Osteocyte (in vitro differentiated cells): ENCODE data around the gene CCDC102A. TPM values are rescaled to one million over a fixed set of nuclear protein-coding genes. Genes with fewer than 3 reads are reported as not detected.

Experiments used
- DNase-seq: peaks from one replicate; pipeline ENCODE4 v3.0.0; 2021; ENCODE audit warnings: mixed read lengths; ENCODE audit not compliant: unreplicated experiment; ENCODE audit errors: extremely low spot score
- H3K27ac Mint-ChIP-seq: one replicate; pipeline ENCODE4 v1.8.0; 2021; ENCODE audit warnings: mild to moderate bottlenecking, mixed read lengths; ENCODE audit not compliant: unreplicated experiment
- H3K27me3 Mint-ChIP-seq: one replicate; pipeline ENCODE4 v1.8.0; 2021; ENCODE audit warnings: mixed read lengths; ENCODE audit not compliant: unreplicated experiment
- H3K36me3 Mint-ChIP-seq: one replicate; pipeline ENCODE4 v1.8.0; 2021; ENCODE audit warnings: mixed read lengths; ENCODE audit not compliant: unreplicated experiment
- H3K4me1 Mint-ChIP-seq: one replicate; pipeline ENCODE4 v1.8.0; 2021; ENCODE audit warnings: mixed read lengths; ENCODE audit not compliant: unreplicated experiment
- H3K4me3 Mint-ChIP-seq: one replicate; pipeline ENCODE4 v1.8.0; 2021; ENCODE audit warnings: mild to moderate bottlenecking, moderate library complexity, mixed read lengths; ENCODE audit not compliant: unreplicated experiment
- H3K9me3 Mint-ChIP-seq: one replicate; pipeline ENCODE4 v1.8.0; 2021; ENCODE audit warnings: mixed read lengths; ENCODE audit not compliant: unreplicated experiment
- total RNA-seq: library from RNA; stranded (reverse); gene quantifications from 2 replicates; pipeline ENCODE4 v1.2.1, GENCODE V29; 2021
- TF ChIP-seq, protein P1 (sequence below): fragments of 200-600 bp; sonication (generic); IDR thresholded peaks from 2 replicates; pipeline ENCODE4 v1.5.0; 2021; ENCODE audit warnings: antibody characterized with exemption, mild to moderate bottlenecking, moderate library complexity

The CCDC102A gene
- total RNA-seq, 1 donor from 2014 or later = 17.2 TPM

DNA sequence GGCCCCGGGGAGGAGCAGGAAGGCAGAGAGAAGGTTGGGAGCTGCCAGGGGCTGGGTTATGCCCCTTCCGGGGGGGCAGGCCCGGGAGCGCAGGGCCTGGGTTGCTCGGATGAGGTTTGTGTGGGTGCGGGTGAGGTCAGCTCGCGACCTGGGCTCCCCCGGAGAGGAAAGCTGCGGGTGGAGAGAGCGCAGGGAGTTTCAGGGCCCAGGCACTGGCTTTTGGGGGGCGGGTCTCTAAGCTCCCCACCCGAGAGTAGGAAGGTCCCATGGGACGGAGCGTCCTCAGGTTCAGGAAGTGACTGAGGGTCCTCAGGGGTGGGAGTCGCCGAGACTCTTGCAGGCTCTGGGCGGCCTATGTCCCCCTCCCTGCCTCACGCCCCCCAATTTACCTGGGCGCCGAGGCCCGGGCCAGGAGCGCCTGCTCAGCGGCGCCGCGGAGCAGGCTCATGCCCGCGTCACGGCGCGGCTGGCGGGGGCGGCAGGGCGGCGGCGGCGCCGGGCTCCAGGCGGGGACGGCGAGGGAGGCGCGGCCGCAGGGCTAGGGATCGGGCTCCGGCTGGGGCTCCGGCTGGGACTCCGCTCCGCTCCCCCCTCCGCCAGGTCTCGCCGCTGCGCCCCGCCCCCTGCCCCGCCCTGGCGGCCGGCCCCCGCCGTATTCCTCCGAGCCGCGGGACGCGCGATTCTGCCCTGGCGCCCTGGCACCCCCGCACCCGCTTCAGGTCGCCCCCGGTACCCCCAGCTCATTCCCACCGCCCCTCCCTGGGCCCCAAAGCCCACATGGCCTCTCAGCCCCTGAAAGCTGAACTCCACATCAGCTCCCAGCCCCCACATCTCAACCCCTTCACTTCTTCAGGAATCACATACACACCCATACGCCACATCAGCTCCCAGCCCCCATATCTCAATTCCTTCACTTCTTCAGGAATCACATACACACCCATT, 50.2 kb downstream of the CCDC102A start, which contains the start of gene DOK4:
Gene DOK4, minus strand, starts transcription at position 578 of the 942 bp plus-strand sequence. CDS start 6,986 bp downstream, outside the sequence.
- Mint-ChIP-seq H3K36me3 (no peaks in the 10 kb centered on the region), H3K4me1 (peaks cover 18% of the 10 kb centered on the region), H3K9me3 (no peaks in the 10 kb centered on the region), H3K27me3 (peaks cover 10% of the 10 kb centered on the region), H3K27ac (no peak within 1 kb of the TSS), H3K4me3 (peak within 1 kb of the TSS; percentile 83)
- DNase-seq = peak; percentile 91
- TF ChIP-seq, protein P1, sequence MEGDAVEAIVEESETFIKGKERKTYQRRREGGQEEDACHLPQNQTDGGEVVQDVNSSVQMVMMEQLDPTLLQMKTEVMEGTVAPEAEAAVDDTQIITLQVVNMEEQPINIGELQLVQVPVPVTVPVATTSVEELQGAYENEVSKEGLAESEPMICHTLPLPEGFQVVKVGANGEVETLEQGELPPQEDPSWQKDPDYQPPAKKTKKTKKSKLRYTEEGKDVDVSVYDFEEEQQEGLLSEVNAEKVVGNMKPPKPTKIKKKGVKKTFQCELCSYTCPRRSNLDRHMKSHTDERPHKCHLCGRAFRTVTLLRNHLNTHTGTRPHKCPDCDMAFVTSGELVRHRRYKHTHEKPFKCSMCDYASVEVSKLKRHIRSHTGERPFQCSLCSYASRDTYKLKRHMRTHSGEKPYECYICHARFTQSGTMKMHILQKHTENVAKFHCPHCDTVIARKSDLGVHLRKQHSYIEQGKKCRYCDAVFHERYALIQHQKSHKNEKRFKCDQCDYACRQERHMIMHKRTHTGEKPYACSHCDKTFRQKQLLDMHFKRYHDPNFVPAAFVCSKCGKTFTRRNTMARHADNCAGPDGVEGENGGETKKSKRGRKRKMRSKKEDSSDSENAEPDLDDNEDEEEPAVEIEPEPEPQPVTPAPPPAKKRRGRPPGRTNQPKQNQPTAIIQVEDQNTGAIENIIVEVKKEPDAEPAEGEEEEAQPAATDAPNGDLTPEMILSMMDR = no peak

DNA sequence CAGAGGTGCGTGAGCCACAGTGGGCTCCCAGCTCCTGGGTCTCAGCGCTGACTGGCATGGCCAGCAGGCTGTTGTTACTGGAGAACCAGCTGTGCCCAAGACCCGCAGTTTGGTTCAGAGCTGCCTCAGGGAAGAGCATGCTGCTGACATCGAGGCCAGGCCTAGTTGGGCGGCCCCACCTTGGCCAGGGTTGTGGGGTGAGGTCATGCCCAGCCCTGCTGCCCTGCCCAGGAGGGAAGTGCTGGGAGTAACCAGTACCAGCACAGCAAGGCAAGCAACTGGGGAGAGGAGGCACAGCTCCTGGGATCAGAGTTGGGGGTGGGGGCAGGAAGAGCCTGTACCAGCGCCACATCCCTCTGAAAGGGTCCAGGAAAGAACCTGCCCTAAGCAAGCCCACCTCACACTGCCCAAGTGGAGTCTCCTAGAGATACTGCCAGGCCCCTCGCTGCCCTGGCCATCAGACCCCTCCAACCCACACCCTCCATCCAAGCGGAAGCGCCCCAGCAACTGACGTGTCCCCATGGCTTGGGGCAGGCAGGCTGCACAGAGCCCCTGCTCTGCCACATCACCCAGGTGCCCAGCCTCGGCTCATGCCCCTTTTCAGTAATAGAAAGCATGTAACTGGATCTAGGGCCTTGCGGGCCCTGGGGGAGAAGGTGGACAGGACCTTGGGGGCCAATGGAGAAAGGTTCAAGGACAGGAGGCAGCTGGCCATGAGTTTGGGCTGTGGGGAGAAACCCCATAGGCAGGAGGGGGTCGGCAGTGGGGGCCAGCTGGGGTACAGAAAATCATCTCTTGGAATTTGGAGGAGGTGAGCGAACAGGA, 51.1 kb downstream of the CCDC102A start:
- Mint-ChIP-seq H3K27me3 (peaks cover 3% of the 10 kb centered on the region), H3K9me3 (no peaks in the 10 kb centered on the region), H3K36me3 (no peaks in the 10 kb centered on the region), H3K27ac (no peak overlapping the region), H3K4me1 (peaks cover 23% of the 10 kb centered on the region), H3K4me3 (peak overlapping the region; percentile 83)
- TF ChIP-seq, protein P1 = no peak
- no peak for DNase-seq

DNA sequence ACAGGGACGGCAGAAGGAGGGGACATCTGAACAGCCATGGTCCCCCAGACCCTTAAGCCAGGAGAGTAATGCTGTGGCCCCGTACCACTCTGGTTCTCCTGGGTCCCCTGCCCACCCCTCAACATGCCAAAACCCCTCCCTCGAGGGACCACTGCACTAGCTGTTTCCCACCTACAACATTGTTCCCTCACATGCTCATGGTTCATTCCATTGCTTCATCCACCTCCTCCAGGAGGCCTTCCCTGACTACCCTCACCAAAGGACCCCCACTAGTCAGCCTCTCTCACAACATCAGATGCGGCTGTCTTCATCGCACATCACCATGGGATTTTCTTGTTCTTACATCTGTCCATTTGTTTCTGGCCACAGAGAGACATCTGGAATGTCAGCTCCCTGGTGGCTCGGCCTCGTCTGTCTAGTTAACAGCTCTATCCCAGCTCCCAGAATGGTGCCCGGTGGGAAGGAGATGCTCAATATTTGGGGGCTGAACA, 51.8 kb downstream of the CCDC102A start:
- Mint-ChIP-seq H3K4me3 (no peak overlapping the region), H3K36me3 (no peaks in the 10 kb centered on the region), H3K27ac (no peak overlapping the region), H3K9me3 (no peaks in the 10 kb centered on the region), H3K27me3 (peaks cover 1% of the 10 kb centered on the region), H3K4me1 (peaks cover 31% of the 10 kb centered on the region)
- TF ChIP-seq, protein P1 = no peak
- DNase-seq = no peak

- H3K9me3 Mint-ChIP-seq = no peaks in the 10 kb centered on the region
- DNase-seq = no peak
- H3K36me3 Mint-ChIP-seq = no peaks in the 10 kb centered on the region
- no peaks in the 10 kb centered on the region for H3K27me3 Mint-ChIP-seq
- no peak overlapping the region for H3K27ac Mint-ChIP-seq
- TF ChIP-seq, protein P1 = no peak
- no peak overlapping the region for H3K4me3 Mint-ChIP-seq
- peaks cover 34% of the 10 kb centered on the region for H3K4me1 Mint-ChIP-seq
These were observed 52.5 kb downstream of the CCDC102A start for GRCh38 chr16:57483725-57484514.
